GM19043 (cell line): ENCODE results near the gene FILIP1.
"Not testable (repeated sequence)": the region's sequence is repeated elsewhere in the genome, so short reads cannot be mapped to it uniquely, and the experiment has no call there.

Experiments
- ATAC-seq: cut with Tn5 transposase; IDR thresholded peaks from one replicate; pipeline ENCODE4 v1.9.1; 2021; ENCODE audit warnings: low read depth; ENCODE audit not compliant: unreplicated experiment

FILIP1 gene

GRCh38 chr6:75422024-75422639, 71.5 kb downstream of the FILIP1 start:
- no peak for ATAC-seq

- ATAC-seq = no peak
These were observed 72.1 kb downstream of the FILIP1 start for GRCh38 chr6:75421316-75422023.

GRCh38 chr6:75419980-75420379, 73.6 kb downstream of the FILIP1 start:
- no peak for ATAC-seq

GRCh38 chr6:75419416-75419815, 74.2 kb downstream of the FILIP1 start:
- ATAC-seq = no peak

GRCh38 chr6:75418233-75418632, 75.4 kb downstream of the FILIP1 start:
- ATAC-seq = peak; percentile 85

GRCh38 chr6:75416443-75416842, 77.2 kb downstream of the FILIP1 start:
- no peak for ATAC-seq

- no peak for ATAC-seq
These were observed 77.8 kb downstream of the FILIP1 start for GRCh38 chr6:75415804-75416203.

GRCh38 chr6:75414445-75415021, 79.1 kb downstream of the FILIP1 start:
- ATAC-seq = no peak

- no peak for ATAC-seq
These were observed 80.5 kb downstream of the FILIP1 start for GRCh38 chr6:75412969-75413662.

GRCh38 chr6:75410564-75410963, 83.0 kb downstream of the FILIP1 start:
- not testable (repeated sequence) for ATAC-seq

- peak; percentile 55 for ATAC-seq
These were observed 83.7 kb downstream of the FILIP1 start for GRCh38 chr6:75409928-75410327.

GRCh38 chr6:75409286-75409685, 84.3 kb downstream of the FILIP1 start:
- ATAC-seq = no peak

- ATAC-seq = no peak
These were observed 90.0 kb downstream of the FILIP1 start for GRCh38 chr6:75403563-75404080.

- no peak for ATAC-seq
These were observed 91.3 kb downstream of the FILIP1 start for GRCh38 chr6:75402296-75402695.

GRCh38 chr6:75397656-75398465, 95.7 kb downstream of the FILIP1 start:
- no peak for ATAC-seq

- ATAC-seq = no peak
These were observed 96.4 kb downstream of the FILIP1 start for GRCh38 chr6:75397171-75397570.

GRCh38 chr6:75396005-75396800, 97.4 kb downstream of the FILIP1 start:
- no peak for ATAC-seq

- no peak for ATAC-seq
These were observed 99.8 kb downstream of the FILIP1 start for GRCh38 chr6:75393806-75394205.

GRCh38 chr6:75391276-75391675, 102.3 kb downstream of the FILIP1 start:
- ATAC-seq = no peak
